ENCODE measurements around the gene LRRC59. TPM values are rescaled to one million over a fixed set of nuclear protein-coding genes. Genes with fewer than 3 reads are reported as not detected.

Gene LRRC59
- total and polyA plus RNA-seq, 3 experiments from 2014 or later, result 22.9 to 127 (median 122) TPM

DNA sequence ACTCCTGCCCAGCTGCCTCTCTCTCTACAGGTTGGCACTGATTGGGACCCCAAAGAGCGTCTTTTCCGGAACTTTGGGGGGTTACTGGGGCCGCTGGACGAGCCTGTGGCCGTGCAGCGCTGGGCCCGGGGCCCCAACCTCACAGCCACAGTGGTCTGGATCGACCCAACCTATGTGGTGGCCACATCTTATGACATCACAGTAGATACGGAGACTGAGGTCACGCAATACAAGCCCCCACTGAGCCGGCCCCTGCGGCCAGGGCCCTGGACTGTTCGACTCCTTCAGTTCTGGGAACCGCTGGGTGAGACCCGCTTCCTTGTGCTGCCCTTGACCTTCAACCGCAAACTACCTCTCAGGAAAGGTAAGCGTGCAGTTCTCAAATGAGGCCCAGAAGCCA lies 39.1 kb downstream of the LRRC59 start:
- CTCF ChIA-PET, result interaction anchor here (2.7 kb wide), 1 partner anchor 39 kb away, joined by 11 read pairs; the partner anchor contains the start of gene LRRC59
- Histone ChIP-seq H3K36me3 (ENCODE audit: insufficient read depth, low read length) (peaks cover 6% of the 10 kb centered on the region), H3K4me3 (ENCODE audit: low read length) (no peak overlapping the region), H3K27me3 (ENCODE audit: insufficient read depth, low read length, poor library complexity, severe bottlenecking) (no peaks in the 10 kb centered on the region), H3K27ac (ENCODE audit: low read depth, low read length) (no peak overlapping the region), H3K4me1 (ENCODE audit: insufficient read depth, low read length) (peaks cover 5% of the 10 kb centered on the region), H3K9me3 (ENCODE audit: low read length) (no peaks in the 10 kb centered on the region)
- POLR2A ChIA-PET, result no interaction called here
- DNase-seq, result no peak
- no peak overlapping the region for H3K4me3 Mint-ChIP-seq
- peaks cover 0 to 62% (median 0%) of the 10 kb centered on the region in 3 donors for H3K36me3 Mint-ChIP-seq
- peak overlapping the region in 1 of 8 donors; percentile 44 for H3K27ac Mint-ChIP-seq
- no peaks in the 10 kb centered on the region for H3K27me3 Mint-ChIP-seq
- peaks cover 9 to 15% (median 9%) of the 10 kb centered on the region in 3 donors for H3K4me1 Mint-ChIP-seq
- H3K9me3 Mint-ChIP-seq, result no peaks in the 10 kb centered on the region

DNA sequence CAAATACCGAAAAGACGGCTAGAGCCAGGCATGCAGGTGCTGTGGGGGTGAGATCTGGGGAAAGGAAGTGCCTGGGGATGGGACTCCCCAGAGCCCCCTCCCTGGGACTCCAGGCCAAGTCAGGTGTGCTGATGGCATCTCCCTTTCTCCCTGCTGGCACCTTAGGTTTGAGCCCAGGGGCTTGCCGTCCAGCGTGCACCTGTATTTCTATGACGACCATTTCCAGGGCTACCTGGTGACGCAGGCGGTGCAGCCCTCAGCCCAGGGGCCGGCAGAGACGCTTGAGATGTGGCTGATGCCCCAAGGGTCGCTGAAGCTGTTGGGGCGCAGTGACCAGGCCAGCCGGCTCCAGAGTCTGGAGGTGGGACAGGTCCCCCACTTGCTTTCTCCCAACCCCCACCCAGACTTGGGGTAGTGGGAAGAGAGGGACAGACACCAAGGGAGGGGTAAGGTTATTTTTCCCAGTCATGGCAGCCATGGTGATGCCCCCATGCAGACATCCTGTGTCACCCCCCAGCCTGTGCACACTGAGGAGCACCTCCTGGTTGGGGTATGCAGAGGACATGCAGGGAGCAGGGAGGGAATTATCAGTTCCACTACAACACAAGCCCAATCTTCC lies 40.3 kb downstream of the LRRC59 start:
- POLR2A ChIA-PET, result no interaction called here
- Histone ChIP-seq H3K27me3 (ENCODE audit: insufficient read depth, low read length, poor library complexity, severe bottlenecking) (no peaks in the 10 kb centered on the region), H3K4me1 (ENCODE audit: insufficient read depth, low read length) (no peaks in the 10 kb centered on the region), H3K36me3 (ENCODE audit: insufficient read depth, low read length) (peaks cover 6% of the 10 kb centered on the region), H3K4me3 (ENCODE audit: low read length) (no peak overlapping the region), H3K27ac (ENCODE audit: low read depth, low read length) (no peak overlapping the region), H3K9me3 (ENCODE audit: low read length) (no peaks in the 10 kb centered on the region)
- H3K36me3 Mint-ChIP-seq, result peaks cover 0 to 71% (median 0%) of the 10 kb centered on the region in 3 donors
- no peak for DNase-seq
- peaks cover 5 to 8% (median 6%) of the 10 kb centered on the region in 3 donors for H3K4me1 Mint-ChIP-seq
- H3K4me3 Mint-ChIP-seq, result no peak overlapping the region
- H3K9me3 Mint-ChIP-seq, result no peaks in the 10 kb centered on the region
- CTCF ChIA-PET, result no interaction called here
- H3K27ac Mint-ChIP-seq, result no peak overlapping the region
- no peaks in the 10 kb centered on the region for H3K27me3 Mint-ChIP-seq

DNA sequence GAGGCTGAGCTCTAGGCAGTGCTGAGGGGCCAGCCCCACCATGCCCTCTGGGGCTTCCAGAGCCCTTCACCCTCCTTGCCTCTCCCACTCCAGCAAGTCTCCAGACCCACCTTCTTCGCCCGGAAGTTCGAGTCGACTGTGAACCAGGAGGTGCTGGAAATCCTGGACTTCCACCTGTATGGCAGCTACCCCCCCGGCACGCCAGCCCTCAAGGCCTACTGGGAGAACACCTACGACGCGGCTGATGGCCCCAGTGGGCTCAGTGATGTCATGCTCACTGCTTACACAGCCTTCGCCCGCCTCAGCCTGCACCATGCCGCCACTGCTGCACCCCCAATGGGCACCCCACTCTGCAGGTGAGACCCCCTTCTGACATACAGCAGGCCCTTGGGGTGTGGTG lies 40.9 kb downstream of the LRRC59 start:
- ChIA-PET CTCF (no interaction called here), POLR2A (no interaction called here)
- Histone ChIP-seq H3K4me1 (ENCODE audit: insufficient read depth, low read length) (no peaks in the 10 kb centered on the region), H3K27ac (ENCODE audit: low read depth, low read length) (no peak overlapping the region), H3K36me3 (ENCODE audit: insufficient read depth, low read length) (peaks cover 6% of the 10 kb centered on the region), H3K27me3 (ENCODE audit: insufficient read depth, low read length, poor library complexity, severe bottlenecking) (no peaks in the 10 kb centered on the region), H3K9me3 (ENCODE audit: low read length) (no peaks in the 10 kb centered on the region), H3K4me3 (ENCODE audit: low read length) (no peak overlapping the region)
- Mint-ChIP-seq H3K36me3 (peaks cover 0 to 77% (median 1%) of the 10 kb centered on the region in 3 donors), H3K4me1 (peaks cover 6 to 9% (median 7%) of the 10 kb centered on the region in 3 donors), H3K27ac (no peak overlapping the region), H3K9me3 (no peaks in the 10 kb centered on the region), H3K27me3 (no peaks in the 10 kb centered on the region), H3K4me3 (peak overlapping the region in 1 of 7 donors; percentile 32)
- DNase-seq, result no peak

DNA sequence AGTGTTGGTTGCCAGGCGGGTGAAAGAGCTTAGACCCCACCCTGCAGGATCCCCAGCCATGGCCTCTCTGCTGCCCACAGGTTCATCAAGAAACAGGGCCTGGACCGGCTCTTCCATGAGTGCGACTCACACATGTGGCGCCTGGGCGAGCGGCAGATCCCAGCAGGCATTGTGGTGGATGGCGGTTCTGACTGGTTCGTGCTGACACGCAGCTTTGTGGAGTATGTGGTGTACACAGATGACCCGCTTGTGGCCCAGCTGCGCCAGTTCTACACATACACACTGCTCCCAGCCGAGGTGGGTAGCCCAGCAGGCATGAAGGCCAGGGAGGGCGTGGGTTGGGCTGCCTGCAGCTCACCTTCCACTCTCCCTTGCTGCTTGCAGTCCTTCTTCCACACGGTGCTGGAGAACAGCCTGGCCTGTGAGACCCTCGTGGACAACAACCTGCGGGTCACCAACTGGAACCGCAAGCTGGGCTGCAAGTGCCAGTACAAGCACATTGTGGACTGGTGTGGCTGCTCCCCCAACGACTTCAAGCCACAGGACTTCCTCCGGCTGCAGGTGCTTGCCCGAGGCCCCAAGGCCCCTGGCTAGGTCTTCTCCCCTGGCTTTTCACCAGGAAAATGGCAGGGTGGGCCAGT lies 41.5 kb downstream of the LRRC59 start:
- Mint-ChIP-seq H3K27ac (no peak overlapping the region), H3K9me3 (no peaks in the 10 kb centered on the region), H3K27me3 (no peaks in the 10 kb centered on the region), H3K4me1 (peaks cover 9 to 10% (median 10%) of the 10 kb centered on the region in 3 donors), H3K36me3 (peaks cover 0 to 77% (median 1%) of the 10 kb centered on the region in 3 donors), H3K4me3 (no peak overlapping the region)
- no peak for DNase-seq
- H3K4me3 ChIP-seq (ENCODE audit: low read length), result no peak overlapping the region
- H3K4me1 ChIP-seq (ENCODE audit: insufficient read depth, low read length), result no peaks in the 10 kb centered on the region
- H3K9me3 ChIP-seq (ENCODE audit: low read length), result no peaks in the 10 kb centered on the region
- H3K27me3 ChIP-seq (ENCODE audit: insufficient read depth, low read length, poor library complexity, severe bottlenecking), result no peaks in the 10 kb centered on the region
- POLR2A ChIA-PET, result no interaction called here
- H3K27ac ChIP-seq (ENCODE audit: low read depth, low read length), result no peak overlapping the region
- peaks cover 6% of the 10 kb centered on the region for H3K36me3 ChIP-seq (ENCODE audit: insufficient read depth, low read length)
- CTCF ChIA-PET, result no interaction called here

DNA sequence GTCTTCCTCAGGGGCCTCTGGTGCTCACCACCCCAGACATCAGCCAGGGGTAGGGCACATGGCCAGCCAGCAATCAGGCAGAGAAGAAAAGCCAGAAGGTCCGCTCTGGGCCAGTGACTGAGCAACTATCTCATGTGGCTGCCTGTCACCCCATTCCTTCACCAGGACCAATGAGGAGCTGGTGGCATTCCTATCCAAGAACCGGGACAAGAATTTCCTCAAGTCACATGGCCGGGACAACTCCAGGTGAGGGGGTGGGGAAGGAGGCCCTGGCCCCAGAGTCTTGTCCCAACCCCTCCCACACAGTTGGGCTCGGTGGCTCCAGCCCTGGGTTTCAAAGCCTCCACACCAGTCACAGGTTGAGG lies 42.0 kb downstream of the LRRC59 start:
- Histone ChIP-seq H3K27ac (ENCODE audit: low read depth, low read length) (no peak overlapping the region), H3K36me3 (ENCODE audit: insufficient read depth, low read length) (peaks cover 6% of the 10 kb centered on the region), H3K4me3 (ENCODE audit: low read length) (no peak overlapping the region), H3K9me3 (ENCODE audit: low read length) (no peaks in the 10 kb centered on the region), H3K4me1 (ENCODE audit: insufficient read depth, low read length) (no peaks in the 10 kb centered on the region), H3K27me3 (ENCODE audit: insufficient read depth, low read length, poor library complexity, severe bottlenecking) (no peaks in the 10 kb centered on the region)
- CTCF ChIA-PET, result no interaction called here
- POLR2A ChIA-PET, result no interaction called here
- H3K27ac Mint-ChIP-seq, result peak overlapping the region in 1 of 8 donors; percentile 60
- H3K36me3 Mint-ChIP-seq, result peaks cover 0 to 75% (median 1%) of the 10 kb centered on the region in 3 donors
- H3K9me3 Mint-ChIP-seq, result no peaks in the 10 kb centered on the region
- peaks cover 0 to 3% of the 10 kb centered on the region in 2 donors for H3K27me3 Mint-ChIP-seq
- H3K4me1 Mint-ChIP-seq, result peaks cover 9 to 14% (median 14%) of the 10 kb centered on the region in 3 donors
- H3K4me3 Mint-ChIP-seq, result no peak overlapping the region
- DNase-seq, result no peak

DNA sequence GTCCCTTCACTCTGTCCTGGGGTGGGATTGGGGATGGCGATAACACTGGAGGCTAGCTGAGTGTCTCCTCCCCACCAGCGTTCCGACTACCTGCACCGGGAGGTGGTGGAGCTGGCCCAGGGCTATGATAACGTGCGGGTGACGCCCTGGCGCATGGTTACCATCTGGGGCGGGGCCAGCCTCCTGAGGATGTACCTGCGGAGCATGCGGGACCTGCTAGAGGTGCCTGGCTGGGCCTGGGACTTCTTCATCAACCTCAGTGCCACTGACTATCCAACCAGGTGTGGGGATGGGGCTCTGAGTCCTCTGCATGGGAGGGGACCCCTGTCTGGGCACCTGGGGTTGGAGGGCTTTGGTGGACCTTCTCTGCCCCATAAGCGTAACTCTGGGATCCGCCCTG lies 42.5 kb downstream of the LRRC59 start:
- Histone ChIP-seq H3K4me3 (ENCODE audit: low read length) (no peak overlapping the region), H3K36me3 (ENCODE audit: insufficient read depth, low read length) (peaks cover 6% of the 10 kb centered on the region), H3K4me1 (ENCODE audit: insufficient read depth, low read length) (no peaks in the 10 kb centered on the region), H3K27me3 (ENCODE audit: insufficient read depth, low read length, poor library complexity, severe bottlenecking) (no peaks in the 10 kb centered on the region), H3K9me3 (ENCODE audit: low read length) (no peaks in the 10 kb centered on the region), H3K27ac (ENCODE audit: low read depth, low read length) (no peak overlapping the region)
- Mint-ChIP-seq H3K27me3 (peaks cover 0 to 3% of the 10 kb centered on the region in 2 donors), H3K27ac (peak overlapping the region in 1 of 8 donors; percentile 60), H3K4me3 (no peak overlapping the region), H3K36me3 (peaks cover 0 to 73% (median 1%) of the 10 kb centered on the region in 3 donors), H3K9me3 (no peaks in the 10 kb centered on the region), H3K4me1 (peaks cover 9 to 14% (median 14%) of the 10 kb centered on the region in 3 donors)
- POLR2A ChIA-PET, result no interaction called here
- DNase-seq, result peak in 1 of 5 donors; percentile 30
- CTCF ChIA-PET, result no interaction called here

DNA sequence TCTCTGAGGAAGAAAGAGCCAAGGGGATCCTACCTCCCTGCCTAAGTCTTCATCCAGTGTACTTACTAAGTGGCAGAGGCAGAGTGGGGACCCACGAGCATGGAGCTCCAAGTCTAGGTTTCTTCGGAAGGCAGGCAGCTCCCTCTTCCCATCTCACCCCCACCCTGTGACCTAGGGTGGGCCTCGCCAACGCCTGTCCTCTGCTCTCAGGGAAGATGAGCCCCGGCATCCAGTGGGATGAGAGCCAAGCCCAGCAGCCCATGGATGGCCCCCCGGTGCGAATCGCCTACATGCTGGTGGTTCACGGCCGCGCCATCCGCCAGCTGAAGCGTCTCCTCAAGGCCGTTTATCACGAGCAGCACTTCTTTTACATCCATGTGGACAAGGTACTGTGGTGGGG lies 43.1 kb downstream of the LRRC59 start:
- no peak overlapping the region for H3K27ac ChIP-seq (ENCODE audit: low read depth, low read length)
- no peaks in the 10 kb centered on the region for H3K4me1 ChIP-seq (ENCODE audit: insufficient read depth, low read length)
- peak overlapping the region in 2 of 8 donors; percentile 29 to 72 for H3K27ac Mint-ChIP-seq
- DNase-seq, result no peak
- no peaks in the 10 kb centered on the region for H3K9me3 ChIP-seq (ENCODE audit: low read length)
- peaks cover 6% of the 10 kb centered on the region for H3K36me3 ChIP-seq (ENCODE audit: insufficient read depth, low read length)
- no peaks in the 10 kb centered on the region for H3K9me3 Mint-ChIP-seq
- no peak overlapping the region for H3K4me3 ChIP-seq (ENCODE audit: low read length)
- POLR2A ChIA-PET, result no interaction called here
- peaks cover 0 to 69% (median 1%) of the 10 kb centered on the region in 3 donors for H3K36me3 Mint-ChIP-seq
- no peaks in the 10 kb centered on the region for H3K27me3 ChIP-seq (ENCODE audit: insufficient read depth, low read length, poor library complexity, severe bottlenecking)
- H3K4me1 Mint-ChIP-seq, result peaks cover 9 to 14% (median 14%) of the 10 kb centered on the region in 3 donors
- CTCF ChIA-PET, result no interaction called here
- H3K4me3 Mint-ChIP-seq, result no peak overlapping the region
- peaks cover 0 to 3% of the 10 kb centered on the region in 2 donors for H3K27me3 Mint-ChIP-seq

DNA sequence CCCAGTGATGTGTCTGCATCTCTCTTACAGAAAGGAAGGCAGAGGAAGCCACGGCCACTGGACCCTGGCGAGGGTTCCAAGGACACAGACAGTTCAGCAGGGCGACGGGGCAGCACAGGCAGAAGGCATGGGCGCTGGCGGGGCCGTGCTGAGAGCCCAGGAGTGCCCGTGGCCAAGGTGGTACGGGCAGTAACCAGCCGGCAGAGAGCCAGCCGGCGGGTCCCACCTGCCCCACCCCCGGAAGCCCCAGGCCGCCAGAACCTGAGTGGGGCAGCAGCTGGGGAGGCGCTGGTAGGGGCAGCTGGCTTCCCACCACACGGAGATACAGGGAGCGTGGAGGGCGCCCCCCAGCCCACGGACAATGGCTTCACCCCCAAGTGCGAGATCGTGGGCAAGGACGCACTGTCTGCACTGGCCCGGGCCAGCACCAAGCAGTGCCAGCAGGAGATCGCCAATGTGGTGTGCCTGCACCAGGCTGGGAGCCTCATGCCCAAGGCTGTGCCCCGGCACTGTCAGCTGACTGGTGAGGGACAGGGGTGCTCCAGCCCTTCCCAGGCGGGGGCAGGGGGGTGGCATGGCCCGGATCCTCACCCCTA lies 43.6 kb downstream of the LRRC59 start:
- Mint-ChIP-seq H3K36me3 (peaks cover 0 to 64% (median 1%) of the 10 kb centered on the region in 3 donors), H3K4me3 (no peak overlapping the region), H3K27ac (peak overlapping the region in 1 of 8 donors; percentile 69), H3K4me1 (peaks cover 9 to 18% (median 16%) of the 10 kb centered on the region in 3 donors), H3K27me3 (peaks cover 0 to 3% of the 10 kb centered on the region in 2 donors), H3K9me3 (no peaks in the 10 kb centered on the region)
- no peak for DNase-seq
- H3K27me3 ChIP-seq (ENCODE audit: insufficient read depth, low read length, poor library complexity, severe bottlenecking), result no peaks in the 10 kb centered on the region
- no peaks in the 10 kb centered on the region for H3K9me3 ChIP-seq (ENCODE audit: low read length)
- H3K4me3 ChIP-seq (ENCODE audit: low read length), result no peak overlapping the region
- ChIA-PET POLR2A (no interaction called here), CTCF (interaction anchor here (1.6 to 2.7 kb wide), 2 partner anchors 8 to 44 kb away, joined by 6 to 16 read pairs; partner anchors contain the start of gene LRRC59)
- no peaks in the 10 kb centered on the region for H3K4me1 ChIP-seq (ENCODE audit: insufficient read depth, low read length)
- H3K36me3 ChIP-seq (ENCODE audit: insufficient read depth, low read length), result peaks cover 6% of the 10 kb centered on the region
- no peak overlapping the region for H3K27ac ChIP-seq (ENCODE audit: low read depth, low read length)

Data from CD8-positive, alpha-beta memory T cell (primary cell).